ENCODE data around the gene ST8SIA2.

The ST8SIA2 gene

GRCh38 chr15:92494806-92495336 is 101.2 kb downstream of the ST8SIA2 start:
- no peak for DNase-seq (ENCODE audit: low read depth)
- H3K4me1 ChIP-seq (ENCODE audit: control insufficient read depth, insufficient read depth, low read length) = no peaks in the 10 kb centered on the region

GRCh38 chr15:92495446-92495845 is 101.8 kb downstream of the ST8SIA2 start:
- no peaks in the 10 kb centered on the region for H3K36me3 ChIP-seq (ENCODE audit: control insufficient read depth, insufficient read depth, low read length, severe bottlenecking)
- no peak for DNase-seq (ENCODE audit: low read depth)

More at GRCh38 chr15:92494806-92495336, 101.2 kb downstream of the ST8SIA2 start:
- Histone ChIP-seq H3K36me3 (ENCODE audit: control insufficient read depth, insufficient read depth, low read length, severe bottlenecking) (no peaks in the 10 kb centered on the region), H3K9ac (ENCODE audit: low read length) (no peak overlapping the region), H3K4me3 (ENCODE audit: low read length) (no peak overlapping the region), H3K27me3 (replicated peaks; ENCODE audit: control insufficient read depth, insufficient read depth, low read length) (peaks cover 35% of the 10 kb centered on the region), H3K9me3 (ENCODE audit: control insufficient read depth, low read length) (peaks cover 12% of the 10 kb centered on the region)

GRCh38 chr15:92499731-92500530 is 106.2 kb downstream of the ST8SIA2 start:
- DNase-seq (ENCODE audit: low read depth) = no peak
- H3K27me3 ChIP-seq (replicated peaks; ENCODE audit: control insufficient read depth, insufficient read depth, low read length) = peaks cover 41% of the 10 kb centered on the region
- H3K9ac ChIP-seq (ENCODE audit: low read length) = no peak overlapping the region
- no peaks in the 10 kb centered on the region for H3K36me3 ChIP-seq (ENCODE audit: control insufficient read depth, insufficient read depth, low read length, severe bottlenecking)
- no peak overlapping the region for H3K4me3 ChIP-seq (ENCODE audit: low read length)
- no peaks in the 10 kb centered on the region for H3K4me1 ChIP-seq (ENCODE audit: control insufficient read depth, insufficient read depth, low read length)
- no peaks in the 10 kb centered on the region for H3K9me3 ChIP-seq (ENCODE audit: control insufficient read depth, low read length)

More at GRCh38 chr15:92495446-92495845, 101.8 kb downstream of the ST8SIA2 start:
- Histone ChIP-seq H3K9me3 (ENCODE audit: control insufficient read depth, low read length) (peaks cover 6% of the 10 kb centered on the region), H3K4me3 (ENCODE audit: low read length) (no peak overlapping the region), H3K4me1 (ENCODE audit: control insufficient read depth, insufficient read depth, low read length) (no peaks in the 10 kb centered on the region), H3K27me3 (replicated peaks; ENCODE audit: control insufficient read depth, insufficient read depth, low read length) (peaks cover 41% of the 10 kb centered on the region), H3K9ac (ENCODE audit: low read length) (no peak overlapping the region)

GRCh38 chr15:92502336-92502735 is 108.7 kb downstream of the ST8SIA2 start:
- Histone ChIP-seq H3K27me3 (replicated peaks; ENCODE audit: control insufficient read depth, insufficient read depth, low read length) (peaks cover 33% of the 10 kb centered on the region), H3K4me3 (ENCODE audit: low read length) (no peak overlapping the region), H3K36me3 (ENCODE audit: control insufficient read depth, insufficient read depth, low read length, severe bottlenecking) (no peaks in the 10 kb centered on the region), H3K9ac (ENCODE audit: low read length) (no peak overlapping the region), H3K4me1 (ENCODE audit: control insufficient read depth, insufficient read depth, low read length) (no peaks in the 10 kb centered on the region), H3K9me3 (ENCODE audit: control insufficient read depth, low read length) (peaks cover 4% of the 10 kb centered on the region)
- no peak for DNase-seq (ENCODE audit: low read depth)

- Histone ChIP-seq H3K27me3 (replicated peaks; ENCODE audit: control insufficient read depth, insufficient read depth, low read length) (peaks cover 25% of the 10 kb centered on the region), H3K4me3 (ENCODE audit: low read length) (no peak overlapping the region), H3K4me1 (ENCODE audit: control insufficient read depth, insufficient read depth, low read length) (no peaks in the 10 kb centered on the region), H3K36me3 (ENCODE audit: control insufficient read depth, insufficient read depth, low read length, severe bottlenecking) (no peaks in the 10 kb centered on the region), H3K9me3 (ENCODE audit: control insufficient read depth, low read length) (peaks cover 9% of the 10 kb centered on the region), H3K9ac (ENCODE audit: low read length) (no peak overlapping the region)
- no peak for DNase-seq (ENCODE audit: low read depth)
These were observed 109.5 kb downstream of the ST8SIA2 start for GRCh38 chr15:92502930-92503857.

- H3K36me3 ChIP-seq (ENCODE audit: control insufficient read depth, insufficient read depth, low read length, severe bottlenecking) = no peaks in the 10 kb centered on the region
- H3K9me3 ChIP-seq (ENCODE audit: control insufficient read depth, low read length) = peaks cover 9% of the 10 kb centered on the region
- H3K4me3 ChIP-seq (ENCODE audit: low read length) = no peak overlapping the region
- no peaks in the 10 kb centered on the region for H3K4me1 ChIP-seq (ENCODE audit: control insufficient read depth, insufficient read depth, low read length)
- H3K27me3 ChIP-seq (replicated peaks; ENCODE audit: control insufficient read depth, insufficient read depth, low read length) = peaks cover 24% of the 10 kb centered on the region
- no peak for DNase-seq (ENCODE audit: low read depth)
- H3K9ac ChIP-seq (ENCODE audit: low read length) = no peak overlapping the region
These were observed 110.2 kb downstream of the ST8SIA2 start for GRCh38 chr15:92503889-92504288.

- Histone ChIP-seq H3K4me1 (ENCODE audit: control insufficient read depth, insufficient read depth, low read length) (no peaks in the 10 kb centered on the region), H3K4me3 (ENCODE audit: low read length) (no peak overlapping the region), H3K36me3 (ENCODE audit: control insufficient read depth, insufficient read depth, low read length, severe bottlenecking) (no peaks in the 10 kb centered on the region), H3K9me3 (ENCODE audit: control insufficient read depth, low read length) (peaks cover 9% of the 10 kb centered on the region), H3K9ac (ENCODE audit: low read length) (no peak overlapping the region), H3K27me3 (replicated peaks; ENCODE audit: control insufficient read depth, insufficient read depth, low read length) (peaks cover 15% of the 10 kb centered on the region)
- DNase-seq (ENCODE audit: low read depth) = no peak
These were observed 111.9 kb downstream of the ST8SIA2 start for GRCh38 chr15:92505611-92506010.

GRCh38 chr15:92506506-92506905 is 112.8 kb downstream of the ST8SIA2 start:
- Histone ChIP-seq H3K9ac (ENCODE audit: low read length) (no peak overlapping the region), H3K4me3 (ENCODE audit: low read length) (no peak overlapping the region), H3K9me3 (ENCODE audit: control insufficient read depth, low read length) (peaks cover 9% of the 10 kb centered on the region), H3K4me1 (ENCODE audit: control insufficient read depth, insufficient read depth, low read length) (no peaks in the 10 kb centered on the region), H3K27me3 (replicated peaks; ENCODE audit: control insufficient read depth, insufficient read depth, low read length) (peaks cover 10% of the 10 kb centered on the region), H3K36me3 (ENCODE audit: control insufficient read depth, insufficient read depth, low read length, severe bottlenecking) (no peaks in the 10 kb centered on the region)
- DNase-seq (ENCODE audit: low read depth) = no peak

- H3K9ac ChIP-seq (ENCODE audit: low read length) = no peak overlapping the region
- H3K27me3 ChIP-seq (replicated peaks; ENCODE audit: control insufficient read depth, insufficient read depth, low read length) = no peaks in the 10 kb centered on the region
- H3K36me3 ChIP-seq (ENCODE audit: control insufficient read depth, insufficient read depth, low read length, severe bottlenecking) = no peaks in the 10 kb centered on the region
- no peaks in the 10 kb centered on the region for H3K4me1 ChIP-seq (ENCODE audit: control insufficient read depth, insufficient read depth, low read length)
- peaks cover 9% of the 10 kb centered on the region for H3K9me3 ChIP-seq (ENCODE audit: control insufficient read depth, low read length)
- no peak overlapping the region for H3K4me3 ChIP-seq (ENCODE audit: low read length)
- no peak for DNase-seq (ENCODE audit: low read depth)
These were observed 116.6 kb downstream of the ST8SIA2 start for GRCh38 chr15:92510163-92510882.

All from adipocyte (in vitro differentiated cells).